Measurements from ENCODE around the gene BRPF3.

BRPF3 gene

GRCh38 chr6:36232172-36232571 lies 35.6 kb downstream of the BRPF3 start:
- Histone ChIP-seq H3K9me3 (ENCODE audit: low read length) (no peaks in the 10 kb centered on the region), H3K4me2 (ENCODE audit: low read length) (no peak overlapping the region), H3K27me3 (ENCODE audit: insufficient read depth, low read length) (no peaks in the 10 kb centered on the region), H2AFZ (ENCODE audit: low read length) (no peak overlapping the region), H3K36me3 (ENCODE audit: insufficient read depth, low read length) (peaks cover 4% of the 10 kb centered on the region; the same call in 1 of the 2 replicates), H3K9ac (ENCODE audit: low read length) (no peak overlapping the region), H3K79me2 (ENCODE audit: insufficient read depth, low read length) (no peaks in the 10 kb centered on the region), H4K20me1 (ENCODE audit: insufficient read depth, low read length) (no peaks in the 10 kb centered on the region), H3K4me1 (ENCODE audit: insufficient read depth, low read length, severe bottlenecking) (no peaks in the 10 kb centered on the region), H3K27ac (ENCODE audit: low read depth, low read length, poor library complexity, severe bottlenecking) (no peak overlapping the region), H3K4me3 (ENCODE audit: low read depth, low read length, poor library complexity, severe bottlenecking) (no peak overlapping the region), H3K9me2 (ENCODE audit: low read depth, low read length) (no peaks in the 10 kb centered on the region), H3F3A (ENCODE audit: insufficient read depth, low read length) (no peaks in the 10 kb centered on the region)
- TF ChIP-seq, protein P1, sequence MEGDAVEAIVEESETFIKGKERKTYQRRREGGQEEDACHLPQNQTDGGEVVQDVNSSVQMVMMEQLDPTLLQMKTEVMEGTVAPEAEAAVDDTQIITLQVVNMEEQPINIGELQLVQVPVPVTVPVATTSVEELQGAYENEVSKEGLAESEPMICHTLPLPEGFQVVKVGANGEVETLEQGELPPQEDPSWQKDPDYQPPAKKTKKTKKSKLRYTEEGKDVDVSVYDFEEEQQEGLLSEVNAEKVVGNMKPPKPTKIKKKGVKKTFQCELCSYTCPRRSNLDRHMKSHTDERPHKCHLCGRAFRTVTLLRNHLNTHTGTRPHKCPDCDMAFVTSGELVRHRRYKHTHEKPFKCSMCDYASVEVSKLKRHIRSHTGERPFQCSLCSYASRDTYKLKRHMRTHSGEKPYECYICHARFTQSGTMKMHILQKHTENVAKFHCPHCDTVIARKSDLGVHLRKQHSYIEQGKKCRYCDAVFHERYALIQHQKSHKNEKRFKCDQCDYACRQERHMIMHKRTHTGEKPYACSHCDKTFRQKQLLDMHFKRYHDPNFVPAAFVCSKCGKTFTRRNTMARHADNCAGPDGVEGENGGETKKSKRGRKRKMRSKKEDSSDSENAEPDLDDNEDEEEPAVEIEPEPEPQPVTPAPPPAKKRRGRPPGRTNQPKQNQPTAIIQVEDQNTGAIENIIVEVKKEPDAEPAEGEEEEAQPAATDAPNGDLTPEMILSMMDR (IDR thresholded peaks at IDR 0.05; ENCODE audit: low read length): no peak
- TF ChIP-seq EZH2 (IDR thresholded peaks at IDR 0.05; ENCODE audit: borderline replicate concordance, low read length): no peak

GRCh38 chr6:36235309-36235708 lies 38.8 kb downstream of the BRPF3 start:
- no peaks in the 10 kb centered on the region for H3F3A ChIP-seq (ENCODE audit: insufficient read depth, low read length)
- H3K36me3 ChIP-seq (ENCODE audit: insufficient read depth, low read length): no peaks in the 10 kb centered on the region
- no peaks in the 10 kb centered on the region for H3K79me2 ChIP-seq (ENCODE audit: insufficient read depth, low read length)
- no peak overlapping the region for H3K9ac ChIP-seq (ENCODE audit: low read length)
- TF ChIP-seq, protein P1 (IDR thresholded peaks at IDR 0.05; ENCODE audit: low read length): no peak
- no peak overlapping the region for H2AFZ ChIP-seq (ENCODE audit: low read length)
- no peak overlapping the region for H3K4me2 ChIP-seq (ENCODE audit: low read length)
- H3K4me1 ChIP-seq (ENCODE audit: insufficient read depth, low read length, severe bottlenecking): no peaks in the 10 kb centered on the region
- no peaks in the 10 kb centered on the region for H3K9me3 ChIP-seq (ENCODE audit: low read length)
- H3K4me3 ChIP-seq (ENCODE audit: low read depth, low read length, poor library complexity, severe bottlenecking): no peak overlapping the region
- H3K9me2 ChIP-seq (ENCODE audit: low read depth, low read length): no peaks in the 10 kb centered on the region
- H4K20me1 ChIP-seq (ENCODE audit: insufficient read depth, low read length): no peaks in the 10 kb centered on the region
- no peak overlapping the region for H3K27ac ChIP-seq (ENCODE audit: low read depth, low read length, poor library complexity, severe bottlenecking)
- H3K27me3 ChIP-seq (ENCODE audit: insufficient read depth, low read length): no peaks in the 10 kb centered on the region

DNA sequence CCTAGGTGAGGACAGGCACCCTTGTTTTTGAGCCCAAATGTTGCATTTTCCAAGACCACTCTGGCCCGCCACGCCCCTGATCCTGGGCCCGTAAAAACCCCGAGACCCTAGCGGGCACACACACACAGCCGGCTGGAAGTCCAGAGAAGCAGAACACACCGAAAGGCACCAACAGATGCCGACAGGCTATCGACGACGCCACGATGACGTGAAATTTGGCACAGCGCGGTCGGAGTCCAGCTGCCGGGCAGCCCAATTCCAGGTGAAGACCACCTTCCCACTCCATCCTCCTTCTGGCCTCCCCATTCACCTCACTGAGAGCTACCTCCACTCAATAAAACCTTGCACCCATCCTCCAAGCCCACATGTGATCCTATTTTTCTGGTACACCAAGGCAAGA lies 39.3 kb downstream of the BRPF3 start:
- Histone ChIP-seq H3K4me2 (ENCODE audit: low read length) (no peak overlapping the region), H3K9ac (ENCODE audit: low read length) (no peak overlapping the region), H3K9me2 (ENCODE audit: low read depth, low read length) (no peaks in the 10 kb centered on the region)

More for the DNA sequence above, 39.3 kb downstream of the BRPF3 start:
- Histone ChIP-seq H3K27me3 (ENCODE audit: insufficient read depth, low read length) (no peaks in the 10 kb centered on the region), H4K20me1 (ENCODE audit: insufficient read depth, low read length) (no peaks in the 10 kb centered on the region), H3K79me2 (ENCODE audit: insufficient read depth, low read length) (no peaks in the 10 kb centered on the region), H3K9me3 (ENCODE audit: low read length) (no peaks in the 10 kb centered on the region), H3K27ac (ENCODE audit: low read depth, low read length, poor library complexity, severe bottlenecking) (no peak overlapping the region), H3F3A (ENCODE audit: insufficient read depth, low read length) (no peaks in the 10 kb centered on the region), H3K4me1 (ENCODE audit: insufficient read depth, low read length, severe bottlenecking) (no peaks in the 10 kb centered on the region), H3K4me3 (ENCODE audit: low read depth, low read length, poor library complexity, severe bottlenecking) (no peak overlapping the region), H2AFZ (ENCODE audit: low read length) (no peak overlapping the region), H3K36me3 (ENCODE audit: insufficient read depth, low read length) (no peaks in the 10 kb centered on the region)
- no peak for TF ChIP-seq EZH2 (IDR thresholded peaks at IDR 0.05; ENCODE audit: borderline replicate concordance, low read length)
- TF ChIP-seq, protein P1 (IDR thresholded peaks at IDR 0.05; ENCODE audit: low read length): no peak
